ENCODE results near the gene ENTPD3. TPM values are rescaled to one million over a fixed set of nuclear protein-coding genes. Genes with fewer than 3 reads are reported as not detected.

ENTPD3 gene
- total and polyA plus RNA-seq, 2 of the 8 experiments (the other 6 are each of a cell fraction or from before 2014, with no cell fraction given): 0.60 to 1.0 TPM

- Histone ChIP-seq H3K79me2 (ENCODE audit: control insufficient read depth in 1 of 2, insufficient read depth in 2 of 2, low read length in 2 of 2) (no peaks in the 10 kb centered on the region), H2BK12ac (ENCODE audit: low read depth, low read length) (no peak overlapping the region), H2AK5ac (ENCODE audit: low read depth, low read length) (no peak overlapping the region), H4K5ac (ENCODE audit: insufficient read length, low read depth, low read length) (no peak overlapping the region), H3K4me3 (ENCODE audit: extremely low read depth in 1 of 4, insufficient read depth in 2 of 4, low read depth in 3 of 4, low read length in 4 of 4) (no peak overlapping the region), H3K23me2 (ENCODE audit: low read depth, low read length) (peaks cover 6% of the 10 kb centered on the region), H3K27me3 (replicated peaks in 1 of 4; ENCODE audit: control insufficient read depth in 3 of 4, extremely low read depth in 1 of 4, insufficient read depth in 3 of 4, low read length in 3 of 4) (no peaks in the 10 kb centered on the region), H2BK120ac (replicated peaks; ENCODE audit: low read depth, low read length) (no peak overlapping the region), H3K36me3 (ENCODE audit: control insufficient read depth in 2 of 4, insufficient read depth in 4 of 4, low read length in 3 of 4) (no peaks in the 10 kb centered on the region), H3K9ac (replicated peaks in 1 of 4; ENCODE audit: extremely low read depth in 1 of 4, low read depth in 3 of 4, low read length in 3 of 4) (no peak overlapping the region), H2BK5ac (ENCODE audit: low read depth, low read length) (no peak overlapping the region), H3K4ac (replicated peaks; ENCODE audit: insufficient read length, low read depth, low read length) (no peak overlapping the region), H4K20me1 (replicated peaks in 1 of 2; ENCODE audit: control insufficient read depth in 1 of 2, insufficient read depth in 2 of 2, low read length in 2 of 2) (no peaks in the 10 kb centered on the region), H3K27ac (ENCODE audit: low read depth, low read length) (no peak overlapping the region), H3K14ac (ENCODE audit: insufficient read length) (no peak overlapping the region), H2BK15ac (ENCODE audit: low read length) (no peak overlapping the region), H2AFZ (ENCODE audit: low read length) (no peak overlapping the region), H3K23ac (ENCODE audit: insufficient read length) (no peak overlapping the region), H2BK20ac (ENCODE audit: low read length) (no peak overlapping the region), H3K18ac (ENCODE audit: extremely low read depth, low read length) (no peak overlapping the region), H3K4me1 (replicated peaks in 1 of 4; ENCODE audit: control insufficient read depth in 3 of 4, insufficient read depth in 4 of 4, low read length in 3 of 4) (peaks cover 0 to 3% (median 0%) of the 10 kb centered on the region in 4 experiments; a peak in 1 of 7 replicates), H3K9me3 (ENCODE audit: insufficient read depth in 2 of 2, low read depth in 1 of 2, low read length in 1 of 2) (no peaks in the 10 kb centered on the region), H4K91ac (replicated peaks; ENCODE audit: insufficient read length, low read length) (no peak overlapping the region), H3K4me2 (ENCODE audit: insufficient read depth in 1 of 2, low read depth in 2 of 2, low read length in 2 of 2) (no peak overlapping the region; a peak in 1 of 4 replicates), H4K8ac (ENCODE audit: extremely low read depth, insufficient read depth, low read length) (no peak overlapping the region), H3K56ac (replicated peaks; ENCODE audit: insufficient read length, low read depth, low read length) (no peak overlapping the region), H3K79me1 (ENCODE audit: low read depth, low read length) (no peaks in the 10 kb centered on the region)
- DNase-seq (ENCODE audit: low read depth in 1 of 2, low spot score in 2 of 2): no peak
- no peak for FAIRE-seq
- CTCF ChIA-PET (ENCODE audit: partially characterized antibody): interaction anchor here (1.0 kb wide), 1 partner anchor 260 kb away, joined by 4 read pairs; no protein-coding TSS in a partner anchor
- POLR2A ChIA-PET (ENCODE audit: partially characterized antibody): interaction anchor here (2.2 to 5.7 kb wide), 2 partner anchors 12 to 22 kb away, joined by 7 to 50 read pairs; no protein-coding TSS in a partner anchor
- TF ChIP-seq E2F6 (IDR thresholded peaks at IDR 0.05) (no peak), SUZ12 (IDR thresholded peaks at IDR 0.05; ENCODE audit: low read length) (no peak)
These were observed 64.6 kb downstream of the ENTPD3 start for GRCh38 chr3:40451551-40451950.
